ENCODE data around the gene FAM98A. TPM values are rescaled to one million over a fixed set of nuclear protein-coding genes. Genes with fewer than 3 reads are reported as not detected.

The FAM98A gene
- total RNA-seq, 1 experiment from 2014 or later, result 91.1 TPM

DNA sequence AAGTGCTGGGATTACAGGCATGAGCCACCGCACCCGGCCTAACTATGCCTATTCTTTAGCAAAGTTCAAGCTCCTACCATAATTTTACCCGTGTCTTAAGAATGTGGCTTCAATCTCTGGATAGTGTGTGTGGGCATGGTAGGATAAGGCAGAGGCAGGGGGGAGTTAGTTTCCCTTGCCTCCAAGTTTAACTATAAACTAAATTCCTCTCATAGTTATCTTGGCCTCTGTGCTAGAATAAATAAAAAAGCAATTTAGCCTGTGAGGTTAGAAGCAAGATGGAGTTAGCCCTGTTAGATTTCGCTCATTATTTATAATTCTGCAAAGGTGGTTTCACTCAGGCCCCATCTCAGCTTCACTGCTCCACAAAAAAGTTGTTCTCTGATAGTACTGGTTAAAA, 7.0 kb upstream of the FAM98A start:
- DNase-seq (ENCODE audit: low spot score) (no peak), ATAC-seq (no peak)
- Mint-ChIP-seq H3K4me1 (peaks cover 79% of the 10 kb centered on the region), H3K36me3 (peaks cover 36% of the 10 kb centered on the region), H3K9me3 (peaks cover 26% of the 10 kb centered on the region), H3K27ac (peak overlapping the region; percentile 45; the same call in 1 of the 2 replicates), H3K27me3 (ENCODE audit: low read depth) (no peaks in the 10 kb centered on the region), H3K4me3 (no peak overlapping the region)
- TF ChIP-seq CREB1 (CRISPR knock-in tag; IDR thresholded peaks at IDR 0.05), result no peak
- no peak for TF ChIP-seq NR3C1 (CRISPR knock-in tag; conservative IDR thresholded peaks at IDR 0.05; ENCODE audit: low read depth)
- TF ChIP-seq FOXJ3 (CRISPR knock-in tag; IDR thresholded peaks at IDR 0.05; ENCODE audit: borderline replicate concordance), result no peak
- TF ChIP-seq KAT7 (CRISPR knock-in tag; IDR thresholded peaks at IDR 0.05; ENCODE audit: borderline replicate concordance), result no peak
- TF ChIP-seq CBFB (CRISPR knock-in tag; IDR thresholded peaks at IDR 0.05; ENCODE audit: low read depth), result no peak
- no peak for TF ChIP-seq GRHL2 (CRISPR knock-in tag; IDR thresholded peaks at IDR 0.05; ENCODE audit: insufficient replicate concordance, severe bottlenecking)
- TF ChIP-seq, protein P1, sequence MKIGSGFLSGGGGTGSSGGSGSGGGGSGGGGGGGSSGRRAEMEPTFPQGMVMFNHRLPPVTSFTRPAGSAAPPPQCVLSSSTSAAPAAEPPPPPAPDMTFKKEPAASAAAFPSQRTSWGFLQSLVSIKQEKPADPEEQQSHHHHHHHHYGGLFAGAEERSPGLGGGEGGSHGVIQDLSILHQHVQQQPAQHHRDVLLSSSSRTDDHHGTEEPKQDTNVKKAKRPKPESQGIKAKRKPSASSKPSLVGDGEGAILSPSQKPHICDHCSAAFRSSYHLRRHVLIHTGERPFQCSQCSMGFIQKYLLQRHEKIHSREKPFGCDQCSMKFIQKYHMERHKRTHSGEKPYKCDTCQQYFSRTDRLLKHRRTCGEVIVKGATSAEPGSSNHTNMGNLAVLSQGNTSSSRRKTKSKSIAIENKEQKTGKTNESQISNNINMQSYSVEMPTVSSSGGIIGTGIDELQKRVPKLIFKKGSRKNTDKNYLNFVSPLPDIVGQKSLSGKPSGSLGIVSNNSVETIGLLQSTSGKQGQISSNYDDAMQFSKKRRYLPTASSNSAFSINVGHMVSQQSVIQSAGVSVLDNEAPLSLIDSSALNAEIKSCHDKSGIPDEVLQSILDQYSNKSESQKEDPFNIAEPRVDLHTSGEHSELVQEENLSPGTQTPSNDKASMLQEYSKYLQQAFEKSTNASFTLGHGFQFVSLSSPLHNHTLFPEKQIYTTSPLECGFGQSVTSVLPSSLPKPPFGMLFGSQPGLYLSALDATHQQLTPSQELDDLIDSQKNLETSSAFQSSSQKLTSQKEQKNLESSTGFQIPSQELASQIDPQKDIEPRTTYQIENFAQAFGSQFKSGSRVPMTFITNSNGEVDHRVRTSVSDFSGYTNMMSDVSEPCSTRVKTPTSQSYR (CRISPR knock-in tag; IDR thresholded peaks at IDR 0.05), result no peak
- TF ChIP-seq, protein P2, sequence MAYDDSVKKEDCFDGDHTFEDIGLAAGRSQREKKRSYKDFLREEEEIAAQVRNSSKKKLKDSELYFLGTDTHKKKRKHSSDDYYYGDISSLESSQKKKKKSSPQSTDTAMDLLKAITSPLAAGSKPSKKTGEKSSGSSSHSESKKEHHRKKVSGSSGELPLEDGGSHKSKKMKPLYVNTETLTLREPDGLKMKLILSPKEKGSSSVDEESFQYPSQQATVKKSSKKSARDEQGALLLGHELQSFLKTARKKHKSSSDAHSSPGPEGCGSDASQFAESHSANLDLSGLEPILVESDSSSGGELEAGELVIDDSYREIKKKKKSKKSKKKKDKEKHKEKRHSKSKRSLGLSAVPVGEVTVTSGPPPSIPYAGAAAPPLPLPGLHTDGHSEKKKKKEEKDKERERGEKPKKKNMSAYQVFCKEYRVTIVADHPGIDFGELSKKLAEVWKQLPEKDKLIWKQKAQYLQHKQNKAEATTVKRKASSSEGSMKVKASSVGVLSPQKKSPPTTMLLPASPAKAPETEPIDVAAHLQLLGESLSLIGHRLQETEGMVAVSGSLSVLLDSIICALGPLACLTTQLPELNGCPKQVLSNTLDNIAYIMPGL (CRISPR knock-in tag; IDR thresholded peaks at IDR 0.05), result no peak
- TF ChIP-seq, protein P3, sequence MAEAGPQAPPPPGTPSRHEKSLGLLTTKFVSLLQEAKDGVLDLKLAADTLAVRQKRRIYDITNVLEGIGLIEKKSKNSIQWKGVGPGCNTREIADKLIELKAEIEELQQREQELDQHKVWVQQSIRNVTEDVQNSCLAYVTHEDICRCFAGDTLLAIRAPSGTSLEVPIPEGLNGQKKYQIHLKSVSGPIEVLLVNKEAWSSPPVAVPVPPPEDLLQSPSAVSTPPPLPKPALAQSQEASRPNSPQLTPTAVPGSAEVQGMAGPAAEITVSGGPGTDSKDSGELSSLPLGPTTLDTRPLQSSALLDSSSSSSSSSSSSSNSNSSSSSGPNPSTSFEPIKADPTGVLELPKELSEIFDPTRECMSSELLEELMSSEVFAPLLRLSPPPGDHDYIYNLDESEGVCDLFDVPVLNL (CRISPR knock-in tag; IDR thresholded peaks at IDR 0.05; ENCODE audit: borderline replicate concordance, low read depth), result no peak
- TF ChIP-seq, protein P4, sequence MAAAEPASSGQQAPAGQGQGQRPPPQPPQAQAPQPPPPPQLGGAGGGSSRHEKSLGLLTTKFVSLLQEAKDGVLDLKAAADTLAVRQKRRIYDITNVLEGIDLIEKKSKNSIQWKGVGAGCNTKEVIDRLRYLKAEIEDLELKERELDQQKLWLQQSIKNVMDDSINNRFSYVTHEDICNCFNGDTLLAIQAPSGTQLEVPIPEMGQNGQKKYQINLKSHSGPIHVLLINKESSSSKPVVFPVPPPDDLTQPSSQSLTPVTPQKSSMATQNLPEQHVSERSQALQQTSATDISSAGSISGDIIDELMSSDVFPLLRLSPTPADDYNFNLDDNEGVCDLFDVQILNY (CRISPR knock-in tag; IDR thresholded peaks at IDR 0.05), result no peak
- no peak for TF ChIP-seq FOXK1 (CRISPR knock-in tag; IDR thresholded peaks at IDR 0.05)
- no peak for TF ChIP-seq TEAD1 (CRISPR knock-in tag; IDR thresholded peaks at IDR 0.05)
- no peak for TF ChIP-seq EMX1 (CRISPR knock-in tag; IDR thresholded peaks at IDR 0.05)
- TF ChIP-seq, protein P5, sequence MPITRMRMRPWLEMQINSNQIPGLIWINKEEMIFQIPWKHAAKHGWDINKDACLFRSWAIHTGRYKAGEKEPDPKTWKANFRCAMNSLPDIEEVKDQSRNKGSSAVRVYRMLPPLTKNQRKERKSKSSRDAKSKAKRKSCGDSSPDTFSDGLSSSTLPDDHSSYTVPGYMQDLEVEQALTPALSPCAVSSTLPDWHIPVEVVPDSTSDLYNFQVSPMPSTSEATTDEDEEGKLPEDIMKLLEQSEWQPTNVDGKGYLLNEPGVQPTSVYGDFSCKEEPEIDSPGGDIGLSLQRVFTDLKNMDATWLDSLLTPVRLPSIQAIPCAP (CRISPR knock-in tag; IDR thresholded peaks at IDR 0.05), result no peak
- TF ChIP-seq, protein P6, sequence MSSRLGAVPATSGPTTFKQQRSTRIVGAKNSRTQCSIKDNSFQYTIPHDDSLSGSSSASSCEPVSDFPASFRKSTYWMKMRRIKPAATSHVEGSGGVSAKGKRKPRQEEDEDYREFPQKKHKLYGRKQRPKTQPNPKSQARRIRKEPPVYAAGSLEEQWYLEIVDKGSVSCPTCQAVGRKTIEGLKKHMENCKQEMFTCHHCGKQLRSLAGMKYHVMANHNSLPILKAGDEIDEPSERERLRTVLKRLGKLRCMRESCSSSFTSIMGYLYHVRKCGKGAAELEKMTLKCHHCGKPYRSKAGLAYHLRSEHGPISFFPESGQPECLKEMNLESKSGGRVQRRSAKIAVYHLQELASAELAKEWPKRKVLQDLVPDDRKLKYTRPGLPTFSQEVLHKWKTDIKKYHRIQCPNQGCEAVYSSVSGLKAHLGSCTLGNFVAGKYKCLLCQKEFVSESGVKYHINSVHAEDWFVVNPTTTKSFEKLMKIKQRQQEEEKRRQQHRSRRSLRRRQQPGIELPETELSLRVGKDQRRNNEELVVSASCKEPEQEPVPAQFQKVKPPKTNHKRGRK (CRISPR knock-in tag; IDR thresholded peaks at IDR 0.05; ENCODE audit: borderline replicate concordance), result no peak
- no peak for TF ChIP-seq NR2C2 (CRISPR knock-in tag; IDR thresholded peaks at IDR 0.05)
- no peak for TF ChIP-seq RELA (CRISPR knock-in tag; IDR thresholded peaks at IDR 0.05; ENCODE audit: borderline replicate concordance)
- POLR2A ChIA-PET, result no interaction called here
- CTCF ChIA-PET, result no interaction called here

DNA sequence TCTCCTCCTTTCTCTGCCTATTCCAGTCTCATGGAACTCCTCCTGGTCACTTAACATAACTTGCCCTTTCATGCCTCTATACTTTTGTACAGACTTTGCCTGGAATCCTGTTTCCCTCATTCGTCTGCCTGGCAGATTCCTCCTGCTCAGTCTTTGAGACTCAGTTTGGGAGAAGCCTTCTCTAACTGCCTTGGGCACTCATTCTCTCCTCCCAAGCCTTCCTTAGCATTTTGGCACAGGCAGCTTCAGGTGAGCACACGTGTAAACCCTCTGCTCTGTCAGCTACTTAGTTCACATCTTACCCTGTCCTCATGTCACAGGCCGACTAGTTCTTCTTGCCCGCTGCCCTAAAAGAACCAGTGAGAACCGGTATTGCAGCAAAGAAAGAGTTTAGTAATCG, 6.0 kb upstream of the FAM98A start:
- H3K4me3 Mint-ChIP-seq, result no peak overlapping the region
- H3K9me3 Mint-ChIP-seq, result peaks cover 16% of the 10 kb centered on the region
- no peaks in the 10 kb centered on the region for H3K27me3 Mint-ChIP-seq (ENCODE audit: low read depth)
- TF ChIP-seq TCF7 (CRISPR knock-in tag; IDR thresholded peaks at IDR 0.05; ENCODE audit: low read depth) (no peak), TEAD1 (CRISPR knock-in tag; IDR thresholded peaks at IDR 0.05) (peak; percentile 32; the same call in 1 of the 2 replicates)
- TF ChIP-seq, protein P7, sequence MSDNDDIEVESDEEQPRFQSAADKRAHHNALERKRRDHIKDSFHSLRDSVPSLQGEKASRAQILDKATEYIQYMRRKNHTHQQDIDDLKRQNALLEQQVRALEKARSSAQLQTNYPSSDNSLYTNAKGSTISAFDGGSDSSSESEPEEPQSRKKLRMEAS (CRISPR knock-in tag; IDR thresholded peaks at IDR 0.05), result 0 out of 2 replicates have a peak, but pooled peaks have one; percentile 33
- H3K4me1 Mint-ChIP-seq, result peaks cover 79% of the 10 kb centered on the region
- peak overlapping the region; percentile 88 for H3K27ac Mint-ChIP-seq
- ATAC-seq (no peak), DNase-seq (ENCODE audit: low spot score) (no peak)
- peaks cover 25% of the 10 kb centered on the region for H3K36me3 Mint-ChIP-seq
- ChIA-PET POLR2A (no interaction called here), CTCF (no interaction called here)

Data from WTC11 (cell line).